Natural killer cell (primary cell): ENCODE results near the gene C1QL4. TPM values are rescaled to one million over a fixed set of nuclear protein-coding genes. Genes with fewer than 3 reads are reported as not detected.
"Not testable (repeated sequence)": the region's sequence is repeated elsewhere in the genome, so short reads cannot be mapped to it uniquely, and the experiment has no call there.

Experiments used
- ATAC-seq, 3 donors: fragments of 150-1000 bp in 2 of 3; fragments of 200-7000 bp in 1 of 3; cut with Tn5 transposase; 1 replicate in 1 of 3; 2 replicates in 2 of 3; pipeline ENCODE4 v1.10.0; 2021; ENCODE audit warnings: mild to moderate bottlenecking in 2 of 3, moderate library complexity in 2 of 3
- DNase-seq, 2 donors: peaks; one replicate each; pipeline versions ENCODE4 v3.0.0 to v3.0.0-alpha.2; 2013 to 2021; ENCODE audit warnings: mixed read lengths in 1 of 2
- H3K27ac ChIP-seq: one replicate; pipeline ENCODE4 v1.5.1; 2013; ENCODE audit warnings: mild to moderate bottlenecking, low read length
- H3K27me3 ChIP-seq: one replicate; pipeline ENCODE4 v1.6.1; 2013; ENCODE audit warnings: low read length; ENCODE audit not compliant: control insufficient read depth, insufficient read depth
- H3K36me3 ChIP-seq: one replicate; pipeline ENCODE4 v1.6.1; 2013; ENCODE audit warnings: low read length; ENCODE audit not compliant: control insufficient read depth, insufficient read depth
- H3K4me1 ChIP-seq: one replicate; pipeline ENCODE4 v1.6.1; 2013; ENCODE audit warnings: low read length; ENCODE audit not compliant: control insufficient read depth, insufficient read depth
- H3K4me3 ChIP-seq: one replicate; pipeline ENCODE4 v1.5.1; 2013; ENCODE audit warnings: low read length
- H3K9me3 ChIP-seq: one replicate; pipeline ENCODE4 v1.6.1; 2013; ENCODE audit warnings: low read length; ENCODE audit not compliant: control insufficient read depth, insufficient read depth
- H3K27ac Mint-ChIP-seq, 2 donors: one replicate each; pipeline ENCODE4 v1.8.0; 2022; ENCODE audit warnings: mild to moderate bottlenecking in 2 of 2, mixed read lengths in 2 of 2, moderate library complexity in 1 of 2
- H3K27me3 Mint-ChIP-seq, 2 donors: one replicate each; pipeline ENCODE4 v1.8.0; 2022; ENCODE audit warnings: low read depth in 2 of 2, mixed read lengths in 2 of 2
- H3K36me3 Mint-ChIP-seq: one replicate; pipeline ENCODE4 v1.8.0; 2022; ENCODE audit warnings: mixed read lengths
- H3K4me1 Mint-ChIP-seq, 2 donors: one replicate each; pipeline ENCODE4 v1.8.0; 2022; ENCODE audit warnings: mixed read lengths in 2 of 2
- H3K4me3 Mint-ChIP-seq: one replicate; pipeline ENCODE4 v1.8.0; 2022; ENCODE audit warnings: mild to moderate bottlenecking, moderate library complexity, mixed read lengths
- H3K9me3 Mint-ChIP-seq, 2 donors: one replicate each; pipeline ENCODE4 v1.8.0; 2022; ENCODE audit warnings: mixed read lengths in 2 of 2
- CTCF ChIP-seq: fragments of 200-600 bp; IDR thresholded peaks from one replicate; pipeline ENCODE4 v1.8.0; 2022; ENCODE audit warnings: antibody characterized with exemption
- WGBS: methylation state at CpG from one replicate; pipeline ENCODE4 v1.1.7; 2013; ENCODE audit warnings: missing lambda C conversion rate; ENCODE audit not compliant: insufficient coverage; 5-methylcytosine and 5-hydroxymethylcytosine counted together
- intact Hi-C: fragments of 100-400 bp; cut with micrococcal nuclease; formaldehyde crosslinking; loops from one replicate; pipeline ENCODE4 v1.14.2; 2022
- total RNA-seq, 4 donors: library from RNA; stranded (reverse); fragments of 120-200 nt in 1 of 4; gene quantifications; one replicate each; pipeline versions ENCODE4 v1.2.3 to v1.2.4, GENCODE V29; 2013 to 2022

C1QL4 gene
- total RNA-seq = not detected
- total RNA-seq (2013) = not detected

- H3K9me3 ChIP-seq = no peaks in the 10 kb centered on the region
- intact Hi-C loops = loop anchor here (2.0 kb wide), 1 partner anchor 14 kb away; the partner anchor contains the start of gene TROAP
- peak within 1 kb of the TSS; percentile 0 for H3K4me3 ChIP-seq
- peaks cover 39% of the 10 kb centered on the region for H3K27me3 ChIP-seq
- peak within 1 kb of the TSS; percentile 67 for H3K4me3 Mint-ChIP-seq
- TF ChIP-seq CTCF = peak; percentile 98
- no peaks in the 10 kb centered on the region for H3K9me3 Mint-ChIP-seq
- no peaks in the 10 kb centered on the region for H3K36me3 ChIP-seq
- ATAC-seq (peak; percentile 96 to 99 (median 98)), DNase-seq (peak; percentile 90 to 91)
- H3K4me1 Mint-ChIP-seq = peaks cover 10 to 26% of the 10 kb centered on the region in 2 donors
- no peak within 1 kb of the TSS for H3K27ac ChIP-seq
- H3K36me3 Mint-ChIP-seq = no peaks in the 10 kb centered on the region
- H3K27me3 Mint-ChIP-seq = peaks cover 68 to 72% of the 10 kb centered on the region in 2 donors
- peak within 1 kb of the TSS in 1 of 2 donors; percentile 2 for H3K27ac Mint-ChIP-seq
- WGBS = 5% methylated on average over 62 of the region's 65 CpGs
- H3K4me1 ChIP-seq = peaks cover 29% of the 10 kb centered on the region
These were observed at the start of gene C1QL4 for GRCh38 chr12:49336645-49337584. TSS of gene C1QL4 (minus strand) at chr12:49337188. CDS start at chr12:49336477, 711 bp downstream.

- H3K27me3 Mint-ChIP-seq, H3K36me3 Mint-ChIP-seq, H3K9me3 ChIP-seq, H3K27ac Mint-ChIP-seq, H3K4me3 ChIP-seq, ATAC-seq, H3K27me3 ChIP-seq, H3K9me3 Mint-ChIP-seq, H3K27ac ChIP-seq, H3K4me1 ChIP-seq, DNase-seq, H3K36me3 ChIP-seq, H3K4me3 Mint-ChIP-seq, H3K4me1 Mint-ChIP-seq, intact Hi-C loops: not testable (repeated sequence)
- 95% methylated on average over 9 of the region's 9 CpGs for WGBS
These were observed 43.2 kb upstream of the C1QL4 start for GRCh38 chr12:49380184-49380583.

- no peak for ATAC-seq
- WGBS = 100% methylated on average over 1 of the region's 2 CpGs
- intact Hi-C loops = no loop called here
These were observed 40.4 kb upstream of the C1QL4 start for GRCh38 chr12:49377386-49377785.

More at GRCh38 chr12:49377386-49377785, 40.4 kb upstream of the C1QL4 start:
- H3K27ac ChIP-seq = no peak overlapping the region
- Mint-ChIP-seq H3K4me3 (no peak overlapping the region), H3K36me3 (no peaks in the 10 kb centered on the region), H3K9me3 (no peaks in the 10 kb centered on the region), H3K27ac (no peak overlapping the region), H3K27me3 (no peaks in the 10 kb centered on the region), H3K4me1 (peaks cover 0 to 7% of the 10 kb centered on the region in 2 donors)
- H3K36me3 ChIP-seq = no peaks in the 10 kb centered on the region
- TF ChIP-seq CTCF = no peak
- H3K4me3 ChIP-seq = no peak overlapping the region
- H3K4me1 ChIP-seq = no peaks in the 10 kb centered on the region
- no peaks in the 10 kb centered on the region for H3K9me3 ChIP-seq
- no peaks in the 10 kb centered on the region for H3K27me3 ChIP-seq
- no peak for DNase-seq
